ENCODE data around the gene PDZRN3. TPM values are rescaled to one million over a fixed set of nuclear protein-coding genes. Genes with fewer than 3 reads are reported as not detected.

The PDZRN3 gene
- total and polyA plus RNA-seq, 2 donors (not counting 3 experiments of a cell fraction or from before 2014, with no cell fraction given): not detected

DNA sequence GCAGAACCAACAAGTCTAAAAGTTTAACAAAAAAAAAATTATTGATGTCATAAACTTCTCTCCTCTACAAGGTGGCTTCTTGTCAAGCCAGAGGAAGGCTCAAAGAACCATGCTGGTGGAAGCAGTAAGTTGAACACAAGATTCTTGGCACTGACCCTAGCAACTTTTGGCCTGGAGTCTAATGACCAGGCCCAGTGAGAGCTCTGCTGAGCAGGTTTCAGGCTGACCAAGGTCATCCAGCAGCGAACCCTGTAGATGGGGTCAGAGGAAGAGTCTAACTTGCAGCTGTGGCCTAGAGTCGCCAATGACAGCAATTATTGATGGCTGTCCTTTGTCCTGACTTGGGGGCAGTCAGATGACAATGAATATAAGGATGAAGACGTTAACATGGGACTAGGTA lies 43.1 kb upstream of the PDZRN3 start:
- H3K4me1 ChIP-seq (ENCODE audit: control insufficient read depth, extremely low read depth, insufficient read depth, low read length): no peaks in the 10 kb centered on the region
- H3K9me1 ChIP-seq (replicated peaks; ENCODE audit: control insufficient read depth, extremely low read depth, insufficient read depth, low read length): no peaks in the 10 kb centered on the region
- no peaks in the 10 kb centered on the region for H3K9me3 ChIP-seq (replicated peaks; ENCODE audit: control insufficient read depth, insufficient read depth, low read length)
- H3K79me2 ChIP-seq (ENCODE audit: control insufficient read depth, insufficient read depth, low read length): no peaks in the 10 kb centered on the region
- no peak overlapping the region for H3K4me3 ChIP-seq (replicated peaks in 1 of 3; ENCODE audit: insufficient read depth in 1 of 3, low read depth in 1 of 3, low read length in 3 of 3)
- no peak overlapping the region for H3K9ac ChIP-seq (replicated peaks; ENCODE audit: extremely low read depth, insufficient read depth, low read length)
- no peak overlapping the region for H2AFZ ChIP-seq (ENCODE audit: low read depth, low read length)
- no peak overlapping the region for H3K27ac ChIP-seq (ENCODE audit: insufficient read depth, low read depth, low read length)
- BruUV-seq (replicated peaks): no TSS peak
- CTCF ChIA-PET: no interaction called here
- TF ChIP-seq CTCF (IDR thresholded peaks at IDR 0.05; ENCODE audit: extremely low read depth in 1 of 2, insufficient read depth in 1 of 2, low read depth in 1 of 2, low read length in 2 of 2) (no peak), FOS (IDR thresholded peaks at IDR 0.05; ENCODE audit: borderline replicate concordance, insufficient read depth, low read length) (no peak), MAX (IDR thresholded peaks at IDR 0.05; ENCODE audit: insufficient read depth, insufficient read length) (no peak), POLR2AphosphoS5 (IDR thresholded peaks at IDR 0.05; ENCODE audit: insufficient read depth, low read depth, low read length) (no peak), POLR2A (IDR thresholded peaks at IDR 0.05; ENCODE audit: low read depth, low read length) (no peak), GATA2 (IDR thresholded peaks at IDR 0.05; ENCODE audit: insufficient read depth, insufficient read length, low read depth, low read length) (no peak), EZH2 (IDR thresholded peaks at IDR 0.05; ENCODE audit: borderline replicate concordance, low read depth, low read length, severe bottlenecking) (no peak), MYC (IDR thresholded peaks at IDR 0.05; ENCODE audit: low read depth, low read length) (no peak), JUN (IDR thresholded peaks at IDR 0.05; ENCODE audit: borderline replicate concordance, insufficient read depth, insufficient read length, low read depth) (no peak)
- dilution Hi-C loops (cut with MboI; ENCODE audit: extremely low pct_ligation_motif_present, low sequenced_read_pairs): no loop called here
- H3K27me3 ChIP-seq (ENCODE audit: control insufficient read depth in 2 of 2, insufficient read depth in 2 of 2, low read length in 2 of 2): no peaks in the 10 kb centered on the region
- no peaks in the 10 kb centered on the region for H4K20me1 ChIP-seq (replicated peaks; ENCODE audit: control insufficient read depth, extremely low read depth, insufficient read depth, low read length)
- no peak overlapping the region for H3K4me2 ChIP-seq (ENCODE audit: insufficient read depth, low read length)
- FAIRE-seq: no peak
- H3K36me3 ChIP-seq (ENCODE audit: control insufficient read depth in 2 of 2, extremely low read depth in 1 of 2, insufficient read depth in 2 of 2, low read length in 2 of 2): no peaks in the 10 kb centered on the region
- POLR2A ChIA-PET: no interaction called here
- intact Hi-C loops (cut with micrococcal nuclease): no loop called here
- DNase-seq (ENCODE audit: low read depth, low spot score): no peak
